HepG2 (cell line): Measurements from ENCODE around the gene ELOVL6. TPM values are rescaled to one million over a fixed set of nuclear protein-coding genes. Genes with fewer than 3 reads are reported as not detected.

Experiments
- ATAC-seq: fragments of 200-7000 bp; cut with Tn5 transposase; 3 replicates; pipeline ENCODE4 v1.9.1; 2020; ENCODE audit warnings: mild to moderate bottlenecking, moderate library complexity
- BruUV-seq: library from RNA; stranded (reverse); fragments of 400-500 nt; replicated peaks from 2 replicates; lab custom pipeline; 2021; lab: Mats Ljungman, UMichigan
- CTCF ChIA-PET: fragments of 300-600 bp; formaldehyde crosslinking; extraction: SDS; loops from one replicate; lab custom pipeline; 2021; ENCODE audit warnings: low total read pairs, inconsistent platforms, low intra/inter-chr PET ratio; lab: Yijun Ruan, JAX
- POLR2A ChIA-PET: fragments of 350-600 bp; sonication (Branson Sonifier 250); formaldehyde crosslinking; loops from one replicate; lab custom pipeline; 2020; ENCODE audit warnings: antibody characterized with exemption, inconsistent platforms; lab: Yijun Ruan, JAX
- DNase-seq: peaks from one replicate; pipeline ENCODE4 v3.0.0-alpha.2; 2015; ENCODE audit warnings: low spot score
- FAIRE-seq: peaks from 3 replicates; lab custom pipeline; 2011; peaks lifted over from hg19 to GRCh38; lab: Jason Lieb, UNC
- H2AFZ ChIP-seq: one replicate; pipeline ENCODE4 v1.6.1; 2011; ENCODE audit warnings: low read length, inconsistent platforms
- H3K27ac ChIP-seq: fragments of 300-600 bp; 3 replicates; pipeline ENCODE4 v1.8.0; 2011; ENCODE audit warnings: mixed run types, mild to moderate bottlenecking, mixed read lengths, low read length, inconsistent platforms; ENCODE audit not compliant: insufficient read depth; ENCODE audit errors: extremely low read length
- H3K27me3 ChIP-seq, 2 experiments: fragments of 200-600 bp in 1 of 2; 2 replicates in 1 of 2; 3 replicates in 1 of 2; pipeline versions ENCODE4 v1.6.0 to v1.8.0; 2011; ENCODE audit warnings: low read length in 2 of 2, mild to moderate bottlenecking in 2 of 2, moderate library complexity in 2 of 2, inconsistent platforms in 1 of 2; ENCODE audit not compliant: insufficient read depth in 2 of 2, control insufficient read depth in 1 of 2
- H3K36me3 ChIP-seq, 2 experiments: fragments of 200-600 bp in 1 of 2; replicated peaks in 1 of 2; 2 replicates in 1 of 2; 3 replicates in 1 of 2; pipeline versions ENCODE4 v1.5.1 to v1.8.0; 2011; ENCODE audit warnings: low read length in 2 of 2, inconsistent platforms in 1 of 2; ENCODE audit not compliant: insufficient read depth in 2 of 2, control insufficient read depth in 1 of 2
- H3K4me1 ChIP-seq: 2 replicates; pipeline ENCODE4 v1.5.1; 2012; ENCODE audit warnings: low read length, inconsistent platforms; ENCODE audit not compliant: insufficient read depth
- H3K4me2 ChIP-seq: 2 replicates; pipeline ENCODE4 v1.6.0; 2011; ENCODE audit warnings: low read depth, low read length, inconsistent platforms
- H3K4me3 ChIP-seq, 3 experiments: fragments of 200-600 bp in 1 of 3; sonication (generic), shearing (Covaris generic) in 1 of 3; replicated peaks in 1 of 3; 2 replicates each; pipeline ENCODE4 v1.5.1; 2011 to 2016; ENCODE audit warnings: low read length in 3 of 3, inconsistent platforms in 2 of 3, low read depth in 2 of 3, mild to moderate bottlenecking in 2 of 3, control low read depth in 1 of 3, mixed read lengths in 1 of 3; ENCODE audit not compliant: insufficient read depth in 1 of 3
- H3K79me2 ChIP-seq: one replicate; pipeline ENCODE4 v1.6.1; 2011; ENCODE audit warnings: low read length, inconsistent platforms; ENCODE audit not compliant: insufficient read depth
- H3K9ac ChIP-seq: 2 replicates; pipeline ENCODE4 v1.6.0; 2011; ENCODE audit warnings: mild to moderate bottlenecking, low read depth, low read length, inconsistent platforms; ENCODE audit not compliant: insufficient read depth
- H3K9me3 ChIP-seq: 2 replicates; pipeline ENCODE4 v1.5.1; 2012; ENCODE audit warnings: mild to moderate bottlenecking, low read length
- H4K20me1 ChIP-seq: 2 replicates; pipeline ENCODE4 v1.6.0; 2011; ENCODE audit warnings: inconsistent platforms, mild to moderate bottlenecking, low read length, moderate library complexity; ENCODE audit not compliant: insufficient read depth
- BRCA1 ChIP-seq: sonication (generic); formaldehyde crosslinking; IDR thresholded peaks from 2 replicates; pipeline ENCODE4 v1.4.0; 2020; ENCODE audit warnings: missing genetic modification reagents
- GPN1 ChIP-seq: sonication (generic); formaldehyde crosslinking; IDR thresholded peaks from 2 replicates; pipeline ENCODE4 v1.5.1; 2020; ENCODE audit warnings: missing genetic modification reagents, borderline replicate concordance
- NRL ChIP-seq: sonication (generic); formaldehyde crosslinking; IDR thresholded peaks from 2 replicates; pipeline ENCODE4 v1.5.0; 2020; ENCODE audit warnings: missing genetic modification reagents, mild to moderate bottlenecking, moderate library complexity, borderline replicate concordance
- SMAD1 ChIP-seq: sonication (generic); formaldehyde crosslinking; IDR thresholded peaks from 2 replicates; pipeline ENCODE4 v1.4.0; 2020; ENCODE audit warnings: missing genetic modification reagents, low read depth, mild to moderate bottlenecking, borderline replicate concordance
- TBX2 ChIP-seq: sonication (generic); formaldehyde crosslinking; IDR thresholded peaks from 2 replicates; pipeline ENCODE4 v1.5.0; 2020; ENCODE audit warnings: missing genetic modification reagents, mild to moderate bottlenecking, borderline replicate concordance
- ZBTB42 ChIP-seq: sonication (generic); formaldehyde crosslinking; IDR thresholded peaks from 2 replicates; pipeline ENCODE4 v1.5.0; 2020; ENCODE audit warnings: mild to moderate bottlenecking, missing genetic modification reagents
- ZNF329 ChIP-seq: sonication (generic); formaldehyde crosslinking; IDR thresholded peaks from 2 replicates; pipeline ENCODE4 v1.9.0; 2021; ENCODE audit warnings: low read depth, mild to moderate bottlenecking, missing genetic modification reagents
- ZNF446 ChIP-seq: sonication (generic); formaldehyde crosslinking; IDR thresholded peaks from 2 replicates; pipeline ENCODE4 v1.5.0; 2020; ENCODE audit warnings: mild to moderate bottlenecking, missing genetic modification reagents
- ZSCAN29 ChIP-seq: sonication (generic); formaldehyde crosslinking; conservative IDR thresholded peaks from 2 replicates; pipeline ENCODE4 v1.4.0; 2020; ENCODE audit warnings: mild to moderate bottlenecking, missing genetic modification reagents
- in situ Hi-C: cut with HindIII; loops from 2 replicates; pipeline ENCODE4 v1.10.0; 2017; ENCODE audit warnings: low pct_unique_long_range_greater_than_20kb; ENCODE audit not compliant: extremely low pct_ligation_motif_present
- intact Hi-C: fragments of 100-400 bp; cut with micrococcal nuclease; formaldehyde crosslinking; loops from one replicate; pipeline ENCODE4 v1.10.0; 2022; ENCODE audit not compliant: unreplicated experiment
- polyA plus RNA-seq, 8 experiments: library from polyadenylated mRNA; depleted of rRNA in 3 of 8; stranded (reverse) in 7 of 8; unstranded in 1 of 8; fragments of >200 nt; fragmentation: Illumina TruSeq in 4 of 8; extraction: Trizol in 4 of 8; gene quantifications; 2 replicates each; pipeline versions ENCODE4 v1.2.1 to v1.2.3, GENCODE V29; 2011 to 2016; ENCODE audit warnings: low read depth in 4 of 8, missing spikeins in 1 of 8, mixed read lengths in 1 of 8; ENCODE audit not compliant: insufficient read depth in 1 of 8
- total RNA-seq, 5 experiments: library from RNA; depleted of rRNA; stranded (reverse); fragments of >200 nt; fragmentation: Illumina TruSeq; extraction: Trizol; gene quantifications; 2 replicates each; pipeline ENCODE4 v1.2.3, GENCODE V29; 2016; ENCODE audit warnings: low read depth in 1 of 5
- TF ChIP-seq, protein P1 (sequence below): sonication (generic); formaldehyde crosslinking; conservative IDR thresholded peaks from 2 replicates; pipeline ENCODE4 v1.4.0; 2020; ENCODE audit warnings: missing genetic modification reagents
- TF ChIP-seq, protein P2 (sequence below): sonication (generic); formaldehyde crosslinking; IDR thresholded peaks from 2 replicates; pipeline ENCODE4 v1.5.0; 2020; ENCODE audit warnings: mild to moderate bottlenecking, missing genetic modification reagents
- TF ChIP-seq, protein P3 (sequence below): sonication (generic); formaldehyde crosslinking; IDR thresholded peaks from 2 replicates; pipeline ENCODE4 v1.8.1; 2022; ENCODE audit warnings: mild to moderate bottlenecking, missing genetic modification reagents

Gene ELOVL6
- total and polyA plus RNA-seq, 2 of the 13 experiments (the other 11 are each of a cell fraction or from before 2014, with no cell fraction given), result 14.1 to 23.2 TPM

DNA sequence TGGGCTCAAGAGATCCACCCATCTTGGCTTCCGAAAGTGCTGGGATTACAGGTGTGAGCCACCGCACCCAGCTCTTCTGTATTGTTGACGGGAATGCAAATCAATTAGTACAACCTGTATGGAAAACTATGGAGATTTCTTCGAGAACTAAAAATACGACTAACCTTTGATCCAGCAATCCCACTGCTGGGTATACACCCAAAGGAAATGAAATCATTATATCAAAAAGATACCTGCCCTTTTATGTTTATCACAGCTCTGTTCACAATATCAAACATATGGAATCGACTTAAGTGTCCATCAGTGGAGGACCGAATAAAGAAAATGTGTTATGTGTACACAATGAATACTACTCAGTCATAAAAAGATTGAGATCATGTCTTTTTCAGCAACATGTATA, 49.3 kb downstream of the ELOVL6 start (continued):
- TF ChIP-seq, protein P1, sequence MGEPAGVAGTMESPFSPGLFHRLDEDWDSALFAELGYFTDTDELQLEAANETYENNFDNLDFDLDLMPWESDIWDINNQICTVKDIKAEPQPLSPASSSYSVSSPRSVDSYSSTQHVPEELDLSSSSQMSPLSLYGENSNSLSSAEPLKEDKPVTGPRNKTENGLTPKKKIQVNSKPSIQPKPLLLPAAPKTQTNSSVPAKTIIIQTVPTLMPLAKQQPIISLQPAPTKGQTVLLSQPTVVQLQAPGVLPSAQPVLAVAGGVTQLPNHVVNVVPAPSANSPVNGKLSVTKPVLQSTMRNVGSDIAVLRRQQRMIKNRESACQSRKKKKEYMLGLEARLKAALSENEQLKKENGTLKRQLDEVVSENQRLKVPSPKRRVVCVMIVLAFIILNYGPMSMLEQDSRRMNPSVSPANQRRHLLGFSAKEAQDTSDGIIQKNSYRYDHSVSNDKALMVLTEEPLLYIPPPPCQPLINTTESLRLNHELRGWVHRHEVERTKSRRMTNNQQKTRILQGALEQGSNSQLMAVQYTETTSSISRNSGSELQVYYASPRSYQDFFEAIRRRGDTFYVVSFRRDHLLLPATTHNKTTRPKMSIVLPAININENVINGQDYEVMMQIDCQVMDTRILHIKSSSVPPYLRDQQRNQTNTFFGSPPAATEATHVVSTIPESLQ (CRISPR knock-in tag), result no peak
- TF ChIP-seq NRL (CRISPR knock-in tag), result no peak
- no peak for TF ChIP-seq ZSCAN29 (CRISPR knock-in tag)
- TF ChIP-seq TBX2, result no peak
- no peak for TF ChIP-seq ZNF329 (CRISPR knock-in tag)

- Histone ChIP-seq H3K27ac (no peak overlapping the region), H2AFZ (no peak overlapping the region), H3K9ac (no peak overlapping the region), H3K4me1 (peaks cover 11% of the 10 kb centered on the region), H3K36me3 (0 out of 5 replicates have a peak, but pooled peaks cover 0 to 4% of the 10 kb centered on the region in 2 experiments), H3K79me2 (peaks cover 2% of the 10 kb centered on the region), H3K4me2 (no peak overlapping the region), H4K20me1 (no peaks in the 10 kb centered on the region), H3K4me3 (no peak overlapping the region), H3K27me3 (no peaks in the 10 kb centered on the region), H3K9me3 (no peaks in the 10 kb centered on the region)
- in situ Hi-C loops (no loop called here), intact Hi-C loops (no loop called here)
- no peak for TF ChIP-seq ZNF446
- no peak for TF ChIP-seq ZBTB42 (CRISPR knock-in tag)
- TF ChIP-seq, protein P2, sequence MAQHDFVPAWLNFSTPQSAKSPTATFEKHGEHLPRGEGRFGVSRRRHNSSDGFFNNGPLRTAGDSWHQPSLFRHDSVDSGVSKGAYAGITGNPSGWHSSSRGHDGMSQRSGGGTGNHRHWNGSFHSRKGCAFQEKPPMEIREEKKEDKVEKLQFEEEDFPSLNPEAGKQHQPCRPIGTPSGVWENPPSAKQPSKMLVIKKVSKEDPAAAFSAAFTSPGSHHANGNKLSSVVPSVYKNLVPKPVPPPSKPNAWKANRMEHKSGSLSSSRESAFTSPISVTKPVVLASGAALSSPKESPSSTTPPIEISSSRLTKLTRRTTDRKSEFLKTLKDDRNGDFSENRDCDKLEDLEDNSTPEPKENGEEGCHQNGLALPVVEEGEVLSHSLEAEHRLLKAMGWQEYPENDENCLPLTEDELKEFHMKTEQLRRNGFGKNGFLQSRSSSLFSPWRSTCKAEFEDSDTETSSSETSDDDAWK (CRISPR knock-in tag), result no peak
- TF ChIP-seq, protein P3, sequence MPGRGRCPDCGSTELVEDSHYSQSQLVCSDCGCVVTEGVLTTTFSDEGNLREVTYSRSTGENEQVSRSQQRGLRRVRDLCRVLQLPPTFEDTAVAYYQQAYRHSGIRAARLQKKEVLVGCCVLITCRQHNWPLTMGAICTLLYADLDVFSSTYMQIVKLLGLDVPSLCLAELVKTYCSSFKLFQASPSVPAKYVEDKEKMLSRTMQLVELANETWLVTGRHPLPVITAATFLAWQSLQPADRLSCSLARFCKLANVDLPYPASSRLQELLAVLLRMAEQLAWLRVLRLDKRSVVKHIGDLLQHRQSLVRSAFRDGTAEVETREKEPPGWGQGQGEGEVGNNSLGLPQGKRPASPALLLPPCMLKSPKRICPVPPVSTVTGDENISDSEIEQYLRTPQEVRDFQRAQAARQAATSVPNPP (CRISPR knock-in tag), result no peak
- no peak for TF ChIP-seq BRCA1 (CRISPR knock-in tag)
- no peak for TF ChIP-seq SMAD1 (CRISPR knock-in tag)
- no peak for TF ChIP-seq GPN1 (CRISPR knock-in tag)
- BruUV-seq, result no TSS peak
- ChIA-PET POLR2A (no interaction called here), CTCF (no interaction called here)
- ATAC-seq (no peak), FAIRE-seq (no peak), DNase-seq (no peak)
Measured at GRCh38 chr4:110142461-110142860, 56.0 kb downstream of the ELOVL6 start.
